ELF-1 (cell line): ENCODE data around the gene ARID3A.
A peak's percentile ranks its signal among the peaks of the same experiment; 100 is the strongest.

ENCODE experiments used
- DNase-seq: peaks from one replicate; pipeline ENCODE4 v3.0.0-alpha.2; 2016; ENCODE audit warnings: low read depth, low spot score

ARID3A gene

GRCh38 chr19:986083-986482 is 60.2 kb downstream of the ARID3A start:
- DNase-seq: no peak

- DNase-seq: no peak
Observed at GRCh38 chr19:988081-988480, 62.2 kb downstream of the ARID3A start.

- no peak for DNase-seq
Observed at GRCh38 chr19:988510-988909, 62.7 kb downstream of the ARID3A start.

GRCh38 chr19:989381-990081 is 63.7 kb downstream of the ARID3A start:
- DNase-seq: peak; percentile 57

- peak; percentile 70 for DNase-seq
Observed at GRCh38 chr19:990119-990571, 64.3 kb downstream of the ARID3A start.

GRCh38 chr19:990746-991145 is 64.9 kb downstream of the ARID3A start:
- no peak for DNase-seq

GRCh38 chr19:991174-991931 is 65.5 kb downstream of the ARID3A start:
- DNase-seq: peak; percentile 64

GRCh38 chr19:991932-992669 is 66.3 kb downstream of the ARID3A start:
- peak; percentile 74 for DNase-seq

- DNase-seq: no peak
Observed at GRCh38 chr19:992670-993055, 66.8 kb downstream of the ARID3A start.

GRCh38 chr19:993361-993830 is 67.6 kb downstream of the ARID3A start:
- DNase-seq: peak; percentile 53

GRCh38 chr19:993831-994393 is 68.1 kb downstream of the ARID3A start:
- no peak for DNase-seq

GRCh38 chr19:994516-994915 is 68.7 kb downstream of the ARID3A start:
- no peak for DNase-seq

- DNase-seq: no peak
Observed at GRCh38 chr19:995051-995827, 69.4 kb downstream of the ARID3A start.

GRCh38 chr19:996051-996838 is 70.4 kb downstream of the ARID3A start:
- DNase-seq: peak; percentile 63

- DNase-seq: no peak
Observed at GRCh38 chr19:998064-998463, 72.2 kb downstream of the ARID3A start.

GRCh38 chr19:999379-999719 is 73.5 kb downstream of the ARID3A start:
- no peak for DNase-seq

- DNase-seq: peak; percentile 78
Observed at GRCh38 chr19:1000095-1000494, 74.3 kb downstream of the ARID3A start, which contains the start of gene GRIN3B. Gene GRIN3B (plus strand): TSS chr19:1000419. CDS start chr19:1000438, 19 bp downstream.

- DNase-seq: no peak
Observed at GRCh38 chr19:1000591-1001537, 75.0 kb downstream of the ARID3A start.

- DNase-seq: peak; percentile 75
Observed at GRCh38 chr19:1001538-1002166, 75.8 kb downstream of the ARID3A start.
